Measurements from ENCODE around the gene PLAC9.

The PLAC9 gene

GRCh38 chr10:80146918-80147317 is 14.4 kb downstream of the PLAC9 start:
- no peaks in the 10 kb centered on the region for H4K20me1 ChIP-seq (ENCODE audit: insufficient read depth, low read length)

GRCh38 chr10:80148166-80148805 is 15.8 kb downstream of the PLAC9 start:
- H2AFZ ChIP-seq (ENCODE audit: low read length): no peak overlapping the region
- H3K9me2 ChIP-seq (replicated peaks; ENCODE audit: insufficient read depth, low read length): no peaks in the 10 kb centered on the region
- H3K4me1 ChIP-seq (ENCODE audit: low read length): peaks cover 16% of the 10 kb centered on the region
- H3K27ac ChIP-seq (ENCODE audit: low read length): no peak overlapping the region
- peaks cover 26% of the 10 kb centered on the region for H3F3A ChIP-seq (ENCODE audit: insufficient read depth, low read length)
- no peaks in the 10 kb centered on the region for H3K79me2 ChIP-seq (ENCODE audit: low read length)
- no peak for DNase-seq
- no peaks in the 10 kb centered on the region for H3K9me3 ChIP-seq (replicated peaks; ENCODE audit: insufficient read depth, low read length)
- no peak overlapping the region for H3K4me2 ChIP-seq (ENCODE audit: low read depth, low read length)
- H3K27me3 ChIP-seq (replicated peaks; ENCODE audit: insufficient read depth, low read length): no peaks in the 10 kb centered on the region
- H4K20me1 ChIP-seq (ENCODE audit: insufficient read depth, low read length): no peaks in the 10 kb centered on the region
- TF ChIP-seq EZH2 (optimal IDR thresholded peaks at IDR 0.05; ENCODE audit: low read depth, low read length): no peak
- TF ChIP-seq EZH2phosphoT487 (IDR thresholded peaks at IDR 0.05; ENCODE audit: low read length): no peak
- no peak for TF ChIP-seq CTCF (IDR thresholded peaks at IDR 0.05; ENCODE audit: low read length)
- no peak overlapping the region for H3K9ac ChIP-seq (ENCODE audit: low read length)
- H3K36me3 ChIP-seq (replicated peaks; ENCODE audit: insufficient read depth, low read length): peaks cover 4% of the 10 kb centered on the region; the same call in 1 of the 2 replicates
- no peak overlapping the region for H3K4me3 ChIP-seq (ENCODE audit: low read length)

More at GRCh38 chr10:80146918-80147317, 14.4 kb downstream of the PLAC9 start:
- H3K9ac ChIP-seq (ENCODE audit: low read length): no peak overlapping the region
- H3K4me1 ChIP-seq (ENCODE audit: low read length): peaks cover 16% of the 10 kb centered on the region
- H3K27me3 ChIP-seq (replicated peaks; ENCODE audit: insufficient read depth, low read length): no peaks in the 10 kb centered on the region
- TF ChIP-seq CTCF (IDR thresholded peaks at IDR 0.05; ENCODE audit: low read length): no peak
- no peak for TF ChIP-seq EZH2 (optimal IDR thresholded peaks at IDR 0.05; ENCODE audit: low read depth, low read length)
- TF ChIP-seq EZH2phosphoT487 (IDR thresholded peaks at IDR 0.05; ENCODE audit: low read length): no peak
- H3K9me2 ChIP-seq (replicated peaks; ENCODE audit: insufficient read depth, low read length): no peaks in the 10 kb centered on the region
- no peaks in the 10 kb centered on the region for H3K9me3 ChIP-seq (replicated peaks; ENCODE audit: insufficient read depth, low read length)
- no peak overlapping the region for H3K4me2 ChIP-seq (ENCODE audit: low read depth, low read length)
- no peak for DNase-seq
- peaks cover 4% of the 10 kb centered on the region; the same call in 1 of the 2 replicates for H3K36me3 ChIP-seq (replicated peaks; ENCODE audit: insufficient read depth, low read length)
- H2AFZ ChIP-seq (ENCODE audit: low read length): no peak overlapping the region
- no peak overlapping the region for H3K27ac ChIP-seq (ENCODE audit: low read length)
- H3K79me2 ChIP-seq (ENCODE audit: low read length): no peaks in the 10 kb centered on the region
- no peak overlapping the region for H3K4me3 ChIP-seq (ENCODE audit: low read length)
- peaks cover 26% of the 10 kb centered on the region for H3F3A ChIP-seq (ENCODE audit: insufficient read depth, low read length)

DNA sequence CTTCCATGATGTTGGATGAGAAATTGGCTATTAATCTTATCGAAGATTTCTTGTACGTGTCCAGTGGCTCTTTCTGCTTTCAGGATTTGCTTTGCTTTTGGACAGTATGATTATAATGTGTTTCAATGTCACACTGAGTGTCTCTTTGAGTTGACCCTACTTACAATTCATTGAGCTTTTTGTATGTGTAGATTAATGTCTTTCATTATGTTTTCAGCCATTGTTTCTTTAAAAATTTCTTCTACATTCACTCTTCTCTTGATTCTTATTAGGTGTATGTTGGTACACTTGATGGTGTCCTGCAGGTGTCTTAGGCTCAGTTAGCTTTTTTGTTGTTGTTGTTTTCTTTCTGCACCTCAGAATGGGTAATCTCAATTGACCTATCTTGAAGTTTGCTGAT is 16.6 kb downstream of the PLAC9 start:
- H3K9me2 ChIP-seq (replicated peaks; ENCODE audit: insufficient read depth, low read length): no peaks in the 10 kb centered on the region
- H3K27me3 ChIP-seq (replicated peaks; ENCODE audit: insufficient read depth, low read length): no peaks in the 10 kb centered on the region
- no peak overlapping the region for H2AFZ ChIP-seq (ENCODE audit: low read length)
- peaks cover 4% of the 10 kb centered on the region; the same call in 1 of the 2 replicates for H3K36me3 ChIP-seq (replicated peaks; ENCODE audit: insufficient read depth, low read length)
- DNase-seq: no peak
- peaks cover 16% of the 10 kb centered on the region for H3K4me1 ChIP-seq (ENCODE audit: low read length)
- no peak for TF ChIP-seq EZH2phosphoT487 (IDR thresholded peaks at IDR 0.05; ENCODE audit: low read length)
- TF ChIP-seq EZH2 (optimal IDR thresholded peaks at IDR 0.05; ENCODE audit: low read depth, low read length): no peak
- TF ChIP-seq CTCF (IDR thresholded peaks at IDR 0.05; ENCODE audit: low read length): no peak
- no peaks in the 10 kb centered on the region for H3K9me3 ChIP-seq (replicated peaks; ENCODE audit: insufficient read depth, low read length)
- peaks cover 22% of the 10 kb centered on the region for H3F3A ChIP-seq (ENCODE audit: insufficient read depth, low read length)
- no peaks in the 10 kb centered on the region for H4K20me1 ChIP-seq (ENCODE audit: insufficient read depth, low read length)
- H3K79me2 ChIP-seq (ENCODE audit: low read length): no peaks in the 10 kb centered on the region
- no peak overlapping the region for H3K4me2 ChIP-seq (ENCODE audit: low read depth, low read length)
- no peak overlapping the region for H3K9ac ChIP-seq (ENCODE audit: low read length)
- H3K4me3 ChIP-seq (ENCODE audit: low read length): no peak overlapping the region
- H3K27ac ChIP-seq (ENCODE audit: low read length): no peak overlapping the region

All from MM.1S (cell line).